ENCODE data around the gene ERC1. TPM values are rescaled to one million over a fixed set of nuclear protein-coding genes. Genes with fewer than 3 reads are reported as not detected.

The ERC1 gene
- total and polyA plus RNA-seq, 2 donors (not counting 1 experiment from before 2014, with no cell fraction given) = 19.7 to 34.5 TPM

DNA sequence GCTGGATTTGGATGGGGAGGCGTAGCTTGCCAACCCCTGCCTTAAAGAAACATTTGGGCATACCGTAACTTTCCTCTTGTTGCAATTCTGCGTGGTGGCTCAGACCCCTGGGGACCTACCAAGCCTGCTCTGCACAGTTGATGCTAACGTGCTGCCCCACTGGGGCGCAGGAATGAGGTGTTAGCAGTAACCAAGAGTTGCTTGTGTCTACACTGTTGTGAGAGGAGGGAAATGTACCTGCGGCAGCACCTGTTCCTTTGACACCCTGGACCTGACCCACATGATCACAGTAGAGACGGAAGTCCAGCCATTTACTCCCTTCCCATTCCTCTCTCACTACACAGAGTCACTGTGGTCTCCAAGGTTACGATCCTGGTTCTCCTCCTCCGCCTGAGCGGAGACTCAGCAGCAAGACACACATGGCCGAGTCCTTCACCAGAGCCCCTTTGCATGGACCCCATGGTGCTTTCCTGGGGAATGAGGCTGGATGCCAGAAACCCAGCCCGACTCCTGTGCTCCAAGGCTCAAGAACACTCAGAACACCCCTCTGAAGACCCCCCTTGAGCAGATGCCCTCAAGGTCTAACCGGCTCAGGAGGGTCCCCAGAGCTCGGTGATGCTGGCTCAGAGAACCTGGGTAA is 518.5 kb downstream of the ERC1 start:
- Histone ChIP-seq H3K9me3 (ENCODE audit: control insufficient read depth, insufficient read depth, low read depth, low read length) (no peaks in the 10 kb centered on the region), H3K36me3 (ENCODE audit: control insufficient read depth, insufficient read depth, low read length) (no peaks in the 10 kb centered on the region)

DNA sequence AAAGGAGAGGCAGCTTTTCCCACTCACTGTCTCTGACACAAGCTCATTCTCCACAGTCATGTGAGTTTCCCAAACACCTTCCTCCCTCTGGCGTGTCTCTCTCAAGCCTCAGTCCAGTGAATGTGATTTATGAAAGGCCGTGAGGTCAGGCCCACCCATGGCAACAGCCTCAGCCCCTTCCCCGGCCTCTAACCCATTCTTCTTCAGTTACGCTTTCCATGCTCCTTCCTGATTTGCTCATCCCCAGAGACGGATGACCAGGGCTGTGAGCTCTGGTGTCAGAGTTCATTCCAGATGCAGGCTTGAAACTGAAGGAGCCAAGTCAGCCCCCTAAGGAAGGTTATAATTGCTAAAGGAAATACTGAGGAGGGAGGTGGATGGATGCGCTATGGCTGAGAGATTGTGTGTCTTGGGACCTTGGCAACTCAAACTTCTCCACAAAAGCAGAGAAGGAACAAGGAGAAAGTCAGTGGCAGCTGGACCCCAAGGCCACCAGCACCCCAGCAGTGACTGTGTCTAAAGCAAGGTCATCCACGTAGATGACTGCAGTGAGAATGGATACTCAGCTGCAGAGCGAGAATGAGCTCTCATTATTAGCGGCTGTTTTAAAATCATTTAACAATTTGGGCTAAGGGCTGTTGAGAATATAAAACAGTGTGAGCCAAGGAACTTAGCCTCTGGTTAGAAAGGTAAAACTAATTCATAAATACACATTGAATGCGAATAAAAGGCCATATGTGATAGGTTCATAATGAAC is 519.2 kb downstream of the ERC1 start:
- Histone ChIP-seq H3K27ac (ENCODE audit: insufficient read depth, low read length) (no peak overlapping the region), H4K20me1 (ENCODE audit: control insufficient read depth, extremely low read depth, insufficient read depth, low read length) (no peaks in the 10 kb centered on the region), H3K79me2 (ENCODE audit: control insufficient read depth, insufficient read depth, low read length) (no peaks in the 10 kb centered on the region), H3K9me3 (ENCODE audit: control insufficient read depth, insufficient read depth, low read depth, low read length) (no peaks in the 10 kb centered on the region), H3K4me2 (ENCODE audit: extremely low read depth, insufficient read depth, low read length) (no peak overlapping the region), H3K27me3 (ENCODE audit: control insufficient read depth, insufficient read depth, low read length) (no peaks in the 10 kb centered on the region), H2AFZ (ENCODE audit: low read length) (no peak overlapping the region), H3K9ac (ENCODE audit: insufficient read depth, low read length) (no peak overlapping the region), H3K36me3 (ENCODE audit: control insufficient read depth, insufficient read depth, low read length) (no peaks in the 10 kb centered on the region), H3K4me1 (ENCODE audit: control insufficient read depth, extremely low read depth, insufficient read depth, low read length) (no peaks in the 10 kb centered on the region), H3K4me3 (replicated peaks in 1 of 4; ENCODE audit: control extremely low read depth in 1 of 4, insufficient read depth in 1 of 4, low read depth in 3 of 4, low read length in 4 of 4) (no peak overlapping the region)
- DNase-seq (ENCODE audit: low read depth in 2 of 2) = no peak
- TF ChIP-seq, protein P1, sequence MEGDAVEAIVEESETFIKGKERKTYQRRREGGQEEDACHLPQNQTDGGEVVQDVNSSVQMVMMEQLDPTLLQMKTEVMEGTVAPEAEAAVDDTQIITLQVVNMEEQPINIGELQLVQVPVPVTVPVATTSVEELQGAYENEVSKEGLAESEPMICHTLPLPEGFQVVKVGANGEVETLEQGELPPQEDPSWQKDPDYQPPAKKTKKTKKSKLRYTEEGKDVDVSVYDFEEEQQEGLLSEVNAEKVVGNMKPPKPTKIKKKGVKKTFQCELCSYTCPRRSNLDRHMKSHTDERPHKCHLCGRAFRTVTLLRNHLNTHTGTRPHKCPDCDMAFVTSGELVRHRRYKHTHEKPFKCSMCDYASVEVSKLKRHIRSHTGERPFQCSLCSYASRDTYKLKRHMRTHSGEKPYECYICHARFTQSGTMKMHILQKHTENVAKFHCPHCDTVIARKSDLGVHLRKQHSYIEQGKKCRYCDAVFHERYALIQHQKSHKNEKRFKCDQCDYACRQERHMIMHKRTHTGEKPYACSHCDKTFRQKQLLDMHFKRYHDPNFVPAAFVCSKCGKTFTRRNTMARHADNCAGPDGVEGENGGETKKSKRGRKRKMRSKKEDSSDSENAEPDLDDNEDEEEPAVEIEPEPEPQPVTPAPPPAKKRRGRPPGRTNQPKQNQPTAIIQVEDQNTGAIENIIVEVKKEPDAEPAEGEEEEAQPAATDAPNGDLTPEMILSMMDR (conservative IDR thresholded peaks at IDR 0.05 in 1 of 2, IDR thresholded peaks at IDR 0.05 in 1 of 2; ENCODE audit: low read depth in 1 of 2, low read length in 2 of 2) = no peak
- TF ChIP-seq EZH2 (IDR thresholded peaks at IDR 0.05; ENCODE audit: low read length, missing control alignments) = no peak

More for the DNA sequence above, 518.5 kb downstream of the ERC1 start:
- Histone ChIP-seq H4K20me1 (ENCODE audit: control insufficient read depth, extremely low read depth, insufficient read depth, low read length) (no peaks in the 10 kb centered on the region), H3K79me2 (ENCODE audit: control insufficient read depth, insufficient read depth, low read length) (no peaks in the 10 kb centered on the region), H3K4me2 (ENCODE audit: extremely low read depth, insufficient read depth, low read length) (no peak overlapping the region), H3K9ac (ENCODE audit: insufficient read depth, low read length) (no peak overlapping the region), H3K27me3 (ENCODE audit: control insufficient read depth, insufficient read depth, low read length) (no peaks in the 10 kb centered on the region), H3K4me3 (replicated peaks in 1 of 4; ENCODE audit: control extremely low read depth in 1 of 4, insufficient read depth in 1 of 4, low read depth in 3 of 4, low read length in 4 of 4) (no peak overlapping the region), H2AFZ (ENCODE audit: low read length) (no peak overlapping the region), H3K27ac (ENCODE audit: insufficient read depth, low read length) (no peak overlapping the region), H3K4me1 (ENCODE audit: control insufficient read depth, extremely low read depth, insufficient read depth, low read length) (no peaks in the 10 kb centered on the region)
- no peak for DNase-seq (ENCODE audit: low read depth in 2 of 2)
- TF ChIP-seq, protein P1 (conservative IDR thresholded peaks at IDR 0.05 in 1 of 2, IDR thresholded peaks at IDR 0.05 in 1 of 2; ENCODE audit: low read depth in 1 of 2, low read length in 2 of 2) = no peak
- TF ChIP-seq EZH2 (IDR thresholded peaks at IDR 0.05; ENCODE audit: low read length, missing control alignments) = no peak

DNA sequence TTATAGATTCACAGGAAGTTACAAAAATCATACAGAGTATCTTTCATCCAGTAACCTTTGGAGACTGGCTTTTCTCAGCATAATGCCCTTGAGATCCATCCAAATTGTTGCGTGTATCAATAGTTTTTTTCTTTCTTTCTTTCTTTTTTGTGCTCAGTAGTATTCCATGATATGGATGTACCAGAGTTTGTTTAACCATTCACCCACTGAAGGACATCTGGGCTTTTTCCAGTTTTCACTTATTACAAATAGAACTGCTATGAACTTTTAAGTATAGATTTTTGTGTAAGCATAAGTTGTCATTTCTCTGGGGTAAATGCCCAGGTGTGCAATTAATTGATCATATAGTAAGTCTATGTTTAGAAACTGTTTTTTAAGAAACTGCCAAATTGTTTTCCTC is 524.0 kb downstream of the ERC1 start:
- Histone ChIP-seq H3K79me2 (ENCODE audit: control insufficient read depth, insufficient read depth, low read length) (no peaks in the 10 kb centered on the region), H2AFZ (ENCODE audit: low read length) (no peak overlapping the region), H3K4me2 (ENCODE audit: extremely low read depth, insufficient read depth, low read length) (no peak overlapping the region), H3K4me3 (replicated peaks in 1 of 4; ENCODE audit: control extremely low read depth in 1 of 4, insufficient read depth in 1 of 4, low read depth in 3 of 4, low read length in 4 of 4) (no peak overlapping the region), H3K4me1 (ENCODE audit: control insufficient read depth, extremely low read depth, insufficient read depth, low read length) (peaks cover 12% of the 10 kb centered on the region), H3K27ac (ENCODE audit: insufficient read depth, low read length) (no peak overlapping the region), H3K27me3 (ENCODE audit: control insufficient read depth, insufficient read depth, low read length) (no peaks in the 10 kb centered on the region), H3K36me3 (ENCODE audit: control insufficient read depth, insufficient read depth, low read length) (no peaks in the 10 kb centered on the region), H3K9ac (ENCODE audit: insufficient read depth, low read length) (no peak overlapping the region), H3K9me3 (ENCODE audit: control insufficient read depth, insufficient read depth, low read depth, low read length) (no peaks in the 10 kb centered on the region), H4K20me1 (ENCODE audit: control insufficient read depth, extremely low read depth, insufficient read depth, low read length) (no peaks in the 10 kb centered on the region)
- TF ChIP-seq, protein P1 (conservative IDR thresholded peaks at IDR 0.05 in 1 of 2, IDR thresholded peaks at IDR 0.05 in 1 of 2; ENCODE audit: low read depth in 1 of 2, low read length in 2 of 2) = no peak
- no peak for TF ChIP-seq EZH2 (IDR thresholded peaks at IDR 0.05; ENCODE audit: low read length, missing control alignments)
- DNase-seq (ENCODE audit: low read depth in 2 of 2) = no peak
